ENCODE data around the gene PGR. TPM values are rescaled to one million over a fixed set of nuclear protein-coding genes. Genes with fewer than 3 reads are reported as not detected.

Gene PGR
- total RNA-seq, 3 donors from 2014 or later (not counting 1 experiment from before 2014, with no cell fraction given): not detected

DNA sequence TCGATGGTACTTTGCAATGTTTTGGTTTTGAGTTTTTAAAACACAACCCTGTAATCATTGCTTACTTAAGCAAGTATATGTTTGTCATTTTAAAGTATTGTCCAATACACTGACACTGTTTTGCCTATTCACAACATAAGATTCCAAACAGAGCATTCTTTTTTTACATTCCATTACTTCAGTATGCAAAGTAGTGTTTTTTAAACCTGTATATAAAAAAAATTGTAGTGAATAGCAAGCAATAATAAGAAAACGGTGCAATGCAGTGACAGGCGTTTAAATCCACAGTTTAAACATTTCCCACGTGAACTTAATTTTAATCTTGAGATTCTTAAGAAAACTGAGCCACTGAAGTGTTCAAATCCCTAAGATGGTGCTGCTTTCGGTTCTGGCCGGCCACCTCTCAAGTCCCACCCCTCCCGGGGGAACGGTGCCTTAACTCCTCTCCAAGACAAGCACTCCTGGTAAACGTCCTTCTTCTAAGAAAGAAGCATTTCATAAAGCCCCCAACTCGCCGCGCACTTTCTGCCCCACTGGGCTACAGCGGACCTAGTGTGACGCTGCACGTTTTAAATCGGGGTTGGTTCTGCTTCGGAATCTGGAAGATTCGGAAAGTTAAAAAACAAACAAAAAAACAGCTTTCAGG is 2.9 kb downstream of the PGR start:
- Mint-ChIP-seq H3K27me3 (ENCODE audit: low read depth in 2 of 2) (peaks cover 18 to 32% of the 10 kb centered on the region in 2 donors), H3K9me3 (peaks cover 7 to 8% of the 10 kb centered on the region in 2 donors), H3K4me3 (no peak overlapping the region), H3K4me1 (no peaks in the 10 kb centered on the region), H3K27ac (no peak overlapping the region), H3K36me3 (no peaks in the 10 kb centered on the region)
- Histone ChIP-seq H3K27ac (ENCODE audit: low read length) (no peak overlapping the region), H3K4me3 (ENCODE audit: low read length) (no peak overlapping the region), H3K27me3 (ENCODE audit: control insufficient read depth, insufficient read depth, low read length) (peaks cover 19% of the 10 kb centered on the region), H3K4me1 (ENCODE audit: control insufficient read depth, insufficient read depth, low read length) (no peaks in the 10 kb centered on the region), H3K36me3 (ENCODE audit: control insufficient read depth, insufficient read depth, low read length) (no peaks in the 10 kb centered on the region), H3K9me3 (ENCODE audit: control insufficient read depth, insufficient read depth, low read length) (no peaks in the 10 kb centered on the region)
- intact Hi-C loops (cut with micrococcal nuclease): no loop called here
- DNase-seq (no peak), ATAC-seq (no peak)
- TF ChIP-seq, protein P1, sequence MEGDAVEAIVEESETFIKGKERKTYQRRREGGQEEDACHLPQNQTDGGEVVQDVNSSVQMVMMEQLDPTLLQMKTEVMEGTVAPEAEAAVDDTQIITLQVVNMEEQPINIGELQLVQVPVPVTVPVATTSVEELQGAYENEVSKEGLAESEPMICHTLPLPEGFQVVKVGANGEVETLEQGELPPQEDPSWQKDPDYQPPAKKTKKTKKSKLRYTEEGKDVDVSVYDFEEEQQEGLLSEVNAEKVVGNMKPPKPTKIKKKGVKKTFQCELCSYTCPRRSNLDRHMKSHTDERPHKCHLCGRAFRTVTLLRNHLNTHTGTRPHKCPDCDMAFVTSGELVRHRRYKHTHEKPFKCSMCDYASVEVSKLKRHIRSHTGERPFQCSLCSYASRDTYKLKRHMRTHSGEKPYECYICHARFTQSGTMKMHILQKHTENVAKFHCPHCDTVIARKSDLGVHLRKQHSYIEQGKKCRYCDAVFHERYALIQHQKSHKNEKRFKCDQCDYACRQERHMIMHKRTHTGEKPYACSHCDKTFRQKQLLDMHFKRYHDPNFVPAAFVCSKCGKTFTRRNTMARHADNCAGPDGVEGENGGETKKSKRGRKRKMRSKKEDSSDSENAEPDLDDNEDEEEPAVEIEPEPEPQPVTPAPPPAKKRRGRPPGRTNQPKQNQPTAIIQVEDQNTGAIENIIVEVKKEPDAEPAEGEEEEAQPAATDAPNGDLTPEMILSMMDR (IDR thresholded peaks at IDR 0.05): no peak
- 5% methylated on average over 17 of the region's 18 CpGs for WGBS (ENCODE audit: insufficient coverage)

DNA sequence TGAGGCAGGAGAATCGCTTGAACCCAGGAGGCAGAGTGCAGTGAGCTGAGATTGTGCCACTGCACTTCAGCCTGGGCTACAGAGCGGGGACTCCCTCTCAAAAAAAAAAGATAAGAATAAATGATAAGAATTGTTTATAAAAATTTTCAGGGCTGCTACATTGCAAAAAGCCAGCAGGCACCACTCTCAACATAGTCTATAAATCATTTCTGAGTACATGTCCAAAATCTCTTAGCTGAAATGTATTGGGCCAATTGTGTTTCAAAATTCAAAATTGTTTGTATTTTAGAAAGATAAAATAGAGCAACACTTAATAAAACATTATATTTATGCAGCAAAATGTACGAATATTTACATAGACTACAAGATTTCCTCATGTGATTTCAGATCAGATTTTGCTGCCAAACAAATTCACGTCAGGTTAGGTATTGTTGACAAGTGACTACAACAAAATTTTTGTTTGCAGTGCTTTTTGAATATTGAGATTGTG is 13.9 kb downstream of the PGR start:
- H3K9me3 Mint-ChIP-seq: peaks cover 12 to 16% of the 10 kb centered on the region in 2 donors
- Histone ChIP-seq H3K4me3 (ENCODE audit: low read length) (no peak overlapping the region), H3K27me3 (ENCODE audit: control insufficient read depth, insufficient read depth, low read length) (no peaks in the 10 kb centered on the region), H3K4me1 (ENCODE audit: control insufficient read depth, insufficient read depth, low read length) (no peaks in the 10 kb centered on the region), H3K9me3 (ENCODE audit: control insufficient read depth, insufficient read depth, low read length) (no peaks in the 10 kb centered on the region), H3K27ac (ENCODE audit: low read length) (no peak overlapping the region), H3K36me3 (ENCODE audit: control insufficient read depth, insufficient read depth, low read length) (no peaks in the 10 kb centered on the region)
- H3K4me1 Mint-ChIP-seq: no peaks in the 10 kb centered on the region
- WGBS (ENCODE audit: insufficient coverage): 88% methylated on average over 3 of the region's 4 CpGs
- no peaks in the 10 kb centered on the region for H3K36me3 Mint-ChIP-seq
- intact Hi-C loops (cut with micrococcal nuclease): no loop called here
- DNase-seq (no peak), ATAC-seq (no peak)
- H3K27ac Mint-ChIP-seq: no peak overlapping the region
- no peaks in the 10 kb centered on the region for H3K27me3 Mint-ChIP-seq (ENCODE audit: low read depth in 2 of 2)
- no peak overlapping the region for H3K4me3 Mint-ChIP-seq
- TF ChIP-seq, protein P1 (IDR thresholded peaks at IDR 0.05): no peak

DNA sequence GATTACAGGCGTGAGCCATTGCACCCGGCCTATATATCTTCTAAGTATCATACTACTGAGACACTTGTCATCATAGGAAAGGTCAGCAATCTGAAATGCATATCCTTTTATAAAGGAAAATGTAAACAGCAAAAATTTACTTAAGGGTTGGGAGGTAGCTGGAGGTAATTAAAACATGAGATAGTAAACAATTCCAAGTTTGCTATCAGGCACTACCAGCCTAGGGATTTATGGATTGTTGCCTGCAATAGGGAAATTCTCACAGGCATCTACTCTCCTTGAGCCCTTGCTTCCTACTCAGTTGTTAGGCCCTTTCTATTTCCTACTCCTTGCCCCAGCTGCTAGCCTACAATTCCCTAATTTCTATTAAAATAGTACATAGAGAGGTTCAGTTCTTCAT is 16.1 kb downstream of the PGR start:
- no peaks in the 10 kb centered on the region for H3K4me1 Mint-ChIP-seq
- H3K27me3 ChIP-seq (ENCODE audit: control insufficient read depth, insufficient read depth, low read length): no peaks in the 10 kb centered on the region
- ATAC-seq (no peak), DNase-seq (no peak)
- no peaks in the 10 kb centered on the region for H3K36me3 ChIP-seq (ENCODE audit: control insufficient read depth, insufficient read depth, low read length)
- no peak overlapping the region for H3K27ac Mint-ChIP-seq
- no peaks in the 10 kb centered on the region for H3K36me3 Mint-ChIP-seq
- H3K9me3 ChIP-seq (ENCODE audit: control insufficient read depth, insufficient read depth, low read length): no peaks in the 10 kb centered on the region
- intact Hi-C loops (cut with micrococcal nuclease): no loop called here
- H3K27ac ChIP-seq (ENCODE audit: low read length): no peak overlapping the region
- no peaks in the 10 kb centered on the region for H3K4me1 ChIP-seq (ENCODE audit: control insufficient read depth, insufficient read depth, low read length)
- H3K27me3 Mint-ChIP-seq (ENCODE audit: low read depth in 2 of 2): no peaks in the 10 kb centered on the region
- H3K9me3 Mint-ChIP-seq: peaks cover 15 to 20% of the 10 kb centered on the region in 2 donors
- 100% methylated on average over 1 of the region's 2 CpGs for WGBS (ENCODE audit: insufficient coverage)
- TF ChIP-seq, protein P1 (IDR thresholded peaks at IDR 0.05): no peak
- no peak overlapping the region for H3K4me3 Mint-ChIP-seq
- H3K4me3 ChIP-seq (ENCODE audit: low read length): no peak overlapping the region

DNA sequence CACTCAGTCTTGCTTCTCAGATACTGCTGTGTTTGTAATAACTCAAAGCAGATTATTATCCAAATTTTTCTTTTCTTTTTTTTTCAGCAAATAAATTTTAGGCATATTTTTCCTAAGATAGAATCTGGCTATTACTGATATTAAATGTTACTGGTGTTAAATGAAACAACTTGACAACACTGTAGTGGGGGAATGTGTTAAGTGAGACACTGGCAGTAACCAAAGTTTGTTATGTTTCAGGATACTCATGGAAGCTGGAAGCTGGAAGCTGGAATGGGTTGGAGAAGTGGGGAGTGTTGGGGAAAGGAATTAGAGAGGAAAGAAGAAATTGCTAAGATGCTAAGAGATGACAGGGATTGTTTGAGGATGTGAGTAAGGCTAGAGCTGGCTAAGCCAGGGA is 24.9 kb downstream of the PGR start:
- intact Hi-C loops (cut with micrococcal nuclease): no loop called here
- no peaks in the 10 kb centered on the region for H3K27me3 Mint-ChIP-seq (ENCODE audit: low read depth in 2 of 2)
- H3K4me3 Mint-ChIP-seq: no peak overlapping the region
- H3K36me3 ChIP-seq (ENCODE audit: control insufficient read depth, insufficient read depth, low read length): no peaks in the 10 kb centered on the region
- TF ChIP-seq, protein P1 (IDR thresholded peaks at IDR 0.05): no peak
- H3K4me3 ChIP-seq (ENCODE audit: low read length): no peak overlapping the region
- H3K9me3 ChIP-seq (ENCODE audit: control insufficient read depth, insufficient read depth, low read length): no peaks in the 10 kb centered on the region
- no peaks in the 10 kb centered on the region for H3K4me1 ChIP-seq (ENCODE audit: control insufficient read depth, insufficient read depth, low read length)
- no peak overlapping the region for H3K27ac ChIP-seq (ENCODE audit: low read length)
- peaks cover 11 to 16% of the 10 kb centered on the region in 2 donors for H3K9me3 Mint-ChIP-seq
- ATAC-seq (no peak), DNase-seq (no peak)
- no peaks in the 10 kb centered on the region for H3K4me1 Mint-ChIP-seq
- H3K27ac Mint-ChIP-seq: no peak overlapping the region
- H3K27me3 ChIP-seq (ENCODE audit: control insufficient read depth, insufficient read depth, low read length): no peaks in the 10 kb centered on the region
- no peaks in the 10 kb centered on the region for H3K36me3 Mint-ChIP-seq
